Liver (tissue), 9 donors: ENCODE data around the gene TBC1D13. TPM values are rescaled to one million over a fixed set of nuclear protein-coding genes. Genes with fewer than 3 reads are reported as not detected.

Source experiments
- DNase-seq: peaks from one replicate; pipeline ENCODE4 v3.0.0-alpha.2; 2017; ENCODE audit warnings: low spot score
- H3K27ac ChIP-seq, 2 donors: one replicate each; pipeline ENCODE4 v1.7.0; 2013; ENCODE audit warnings: inconsistent platforms in 2 of 2, low read length in 2 of 2, control low read depth in 1 of 2, low read depth in 1 of 2, mild to moderate bottlenecking in 1 of 2
- H3K27me3 ChIP-seq, 4 donors: one replicate each; pipeline versions ENCODE4 v1.6.1 to v1.7.0; 2013; ENCODE audit warnings: low read length in 3 of 4, inconsistent platforms in 1 of 4, mild to moderate bottlenecking in 1 of 4, moderate library complexity in 1 of 4; ENCODE audit not compliant: control insufficient read depth in 4 of 4, insufficient read depth in 4 of 4
- H3K36me3 ChIP-seq, 4 donors: one replicate each; pipeline versions ENCODE4 v1.6.1 to v1.7.0; 2013; ENCODE audit warnings: low read length in 3 of 4, mild to moderate bottlenecking in 3 of 4, low read depth in 1 of 4, moderate library complexity in 1 of 4; ENCODE audit not compliant: control insufficient read depth in 4 of 4, insufficient read depth in 3 of 4
- H3K4me1 ChIP-seq, 4 donors: one replicate each; pipeline versions ENCODE4 v1.6.1 to v1.7.0; 2013; ENCODE audit warnings: low read length in 3 of 4, mild to moderate bottlenecking in 3 of 4, moderate library complexity in 1 of 4; ENCODE audit not compliant: control insufficient read depth in 4 of 4, insufficient read depth in 4 of 4
- H3K4me3 ChIP-seq, 3 donors: one replicate each; pipeline versions ENCODE4 v1.6.1 to v1.7.0; 2013; ENCODE audit warnings: low read length in 3 of 3, control low read depth in 1 of 3, low read depth in 1 of 3, mild to moderate bottlenecking in 1 of 3
- H3K9ac ChIP-seq, 2 donors: one replicate each; pipeline ENCODE4 v1.7.0; 2013; ENCODE audit warnings: low read length in 2 of 2, mild to moderate bottlenecking in 2 of 2, moderate library complexity in 2 of 2, control low read depth in 1 of 2, low read depth in 1 of 2
- H3K9me3 ChIP-seq, 4 donors: one replicate each; pipeline versions ENCODE4 v1.6.1 to v1.7.0; 2013; ENCODE audit warnings: low read length in 3 of 4; ENCODE audit not compliant: control insufficient read depth in 4 of 4
- EGR1 ChIP-seq, 2 donors: IDR thresholded peaks; 2 replicates each; pipeline ENCODE4 v1.6.1; 2016 to 2018; ENCODE audit warnings: antibody characterized with exemption in 2 of 2, low read depth in 2 of 2
- FOXA2 ChIP-seq: IDR thresholded peaks from 2 replicates; pipeline ENCODE4 v1.6.1; 2016; ENCODE audit warnings: antibody characterized with exemption
- GABPA ChIP-seq, 2 donors: IDR thresholded peaks in 1 of 2; conservative IDR thresholded peaks in 1 of 2; 2 replicates each; pipeline ENCODE4 v1.6.1; 2016; ENCODE audit warnings: antibody characterized with exemption in 2 of 2, mild to moderate bottlenecking in 1 of 2, moderate library complexity in 1 of 2
- HNF4G ChIP-seq: IDR thresholded peaks from 2 replicates; pipeline ENCODE4 v1.6.1; 2016; ENCODE audit warnings: antibody characterized with exemption
- MAX ChIP-seq: IDR thresholded peaks from 2 replicates; pipeline ENCODE4 v1.6.1; 2016; ENCODE audit warnings: antibody characterized with exemption
- RAD21 ChIP-seq, 2 donors: IDR thresholded peaks; 2 replicates each; pipeline ENCODE4 v1.6.1; 2016; ENCODE audit warnings: antibody characterized with exemption in 2 of 2, mild to moderate bottlenecking in 2 of 2
- REST ChIP-seq: IDR thresholded peaks from 2 replicates; pipeline ENCODE4 v1.6.1; 2016; ENCODE audit warnings: antibody characterized with exemption, mild to moderate bottlenecking
- SP1 ChIP-seq: IDR thresholded peaks from 2 replicates; pipeline ENCODE4 v1.6.1; 2018; ENCODE audit warnings: antibody characterized with exemption, mild to moderate bottlenecking
- TAF1 ChIP-seq: conservative IDR thresholded peaks from 2 replicates; pipeline ENCODE4 v1.6.1; 2016; ENCODE audit warnings: antibody characterized with exemption, mild to moderate bottlenecking
- YY1 ChIP-seq: IDR thresholded peaks from 2 replicates; pipeline ENCODE4 v1.6.1; 2016; ENCODE audit warnings: antibody characterized with exemption, mild to moderate bottlenecking
- WGBS: extraction: QIAGEN DNeasy Blood & Tissue Kit; methylation state at CpG from one replicate; pipeline ENCODE4 v1.1.7; 2013; 5-methylcytosine and 5-hydroxymethylcytosine counted together
- polyA plus RNA-seq, 2 donors: library from polyadenylated mRNA; stranded (reverse) in 1 of 2; unstranded in 1 of 2; fragments of 200-250 nt in 1 of 2; fragments of >200 nt in 1 of 2; fragmentation: Nextera tagmentation in 1 of 2; extraction: Ambion mirVana in 1 of 2; gene quantifications; one replicate each; pipeline versions ENCODE4 v1.2.1 to v1.2.3, GENCODE V29; 2013 to 2015
- total RNA-seq, 2 donors: library from RNA; depleted of rRNA; stranded (reverse); fragments of >200 nt; gene quantifications; one replicate each; pipeline ENCODE4 v1.2.3, GENCODE V29; 2014
- TF ChIP-seq, protein P1 (sequence below): IDR thresholded peaks from 2 replicates; pipeline ENCODE4 v1.6.1; 2016; ENCODE audit warnings: antibody characterized with exemption
- TF ChIP-seq, protein P2 (sequence below): IDR thresholded peaks from 2 replicates; pipeline ENCODE4 v1.6.1; 2016; ENCODE audit warnings: antibody characterized with exemption
- TF ChIP-seq, protein P3 (sequence below): fragments of 150-350 bp; IDR thresholded peaks from 2 replicates; pipeline ENCODE4 v1.5.1; 2017; ENCODE audit warnings: improper control_type of control experiment, low read depth, low read length; ENCODE audit not compliant: missing input control
- donor health status: healthy.
- donor health status: healthy.
- donor health status: healthy.
- donor health status: healthy.
- donor health status: healthy.

Gene TBC1D13
- total and polyA plus RNA-seq, 4 donors = 6.3 to 11.7 (median 8.0) TPM

GRCh38 chr9:128829477-128830251, 42.6 kb downstream of the TBC1D13 start, which contains the start of gene SPOUT1:
Gene SPOUT1 (minus strand): TSS chr9:128829794. CDS start chr9:128829780, 14 bp downstream.
- TF ChIP-seq FOXA2 (no peak), SP1 (peak; percentile 69), GABPA (IDR thresholded peaks at IDR 0.05 in 1 of 2, conservative IDR thresholded peaks at IDR 0.05 in 1 of 2) (peak in 1 of 2 donors; percentile 81), TAF1 (no peak), EGR1 (IDR thresholded peaks at IDR 0.05; ENCODE audit: low read depth in 2 of 2) (no peak), YY1 (peak; percentile 96), RAD21 (IDR thresholded peaks at IDR 0.05) (no peak), MAX (peak; percentile 83), REST (no peak)
- TF ChIP-seq, protein P1, sequence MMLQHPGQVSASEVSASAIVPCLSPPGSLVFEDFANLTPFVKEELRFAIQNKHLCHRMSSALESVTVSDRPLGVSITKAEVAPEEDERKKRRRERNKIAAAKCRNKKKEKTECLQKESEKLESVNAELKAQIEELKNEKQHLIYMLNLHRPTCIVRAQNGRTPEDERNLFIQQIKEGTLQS = no peak
- TF ChIP-seq, protein P2, sequence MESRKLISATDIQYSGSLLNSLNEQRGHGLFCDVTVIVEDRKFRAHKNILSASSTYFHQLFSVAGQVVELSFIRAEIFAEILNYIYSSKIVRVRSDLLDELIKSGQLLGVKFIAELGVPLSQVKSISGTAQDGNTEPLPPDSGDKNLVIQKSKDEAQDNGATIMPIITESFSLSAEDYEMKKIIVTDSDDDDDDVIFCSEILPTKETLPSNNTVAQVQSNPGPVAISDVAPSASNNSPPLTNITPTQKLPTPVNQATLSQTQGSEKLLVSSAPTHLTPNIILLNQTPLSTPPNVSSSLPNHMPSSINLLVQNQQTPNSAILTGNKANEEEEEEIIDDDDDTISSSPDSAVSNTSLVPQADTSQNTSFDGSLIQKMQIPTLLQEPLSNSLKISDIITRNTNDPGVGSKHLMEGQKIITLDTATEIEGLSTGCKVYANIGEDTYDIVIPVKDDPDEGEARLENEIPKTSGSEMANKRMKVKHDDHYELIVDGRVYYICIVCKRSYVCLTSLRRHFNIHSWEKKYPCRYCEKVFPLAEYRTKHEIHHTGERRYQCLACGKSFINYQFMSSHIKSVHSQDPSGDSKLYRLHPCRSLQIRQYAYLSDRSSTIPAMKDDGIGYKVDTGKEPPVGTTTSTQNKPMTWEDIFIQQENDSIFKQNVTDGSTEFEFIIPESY = no peak
- 1% methylated on average over 56 of the region's 56 CpGs for WGBS
- no peaks in the 10 kb centered on the region for H3K9me3 ChIP-seq
- peak within 1 kb of the TSS; percentile 62 to 65 for H3K27ac ChIP-seq
- H3K36me3 ChIP-seq = peaks cover 0 to 28% (median 10%) of the 10 kb centered on the region in 4 donors
- peak; percentile 97 for DNase-seq
- peak within 1 kb of the TSS; percentile 79 to 95 (median 91) for H3K4me3 ChIP-seq
- no peaks in the 10 kb centered on the region for H3K27me3 ChIP-seq
- H3K9ac ChIP-seq = peak within 1 kb of the TSS; percentile 29 to 45
- peaks cover 7 to 24% (median 14%) of the 10 kb centered on the region in 4 donors for H3K4me1 ChIP-seq

- WGBS = 96% methylated on average over 10 of the region's 10 CpGs
- H3K4me1 ChIP-seq = peaks cover 5 to 14% (median 8%) of the 10 kb centered on the region in 4 donors
- H3K36me3 ChIP-seq = peaks cover 0 to 13% (median 6%) of the 10 kb centered on the region in 4 donors
- DNase-seq = no peak
- H3K9ac ChIP-seq = no peak overlapping the region
- no peaks in the 10 kb centered on the region for H3K27me3 ChIP-seq
- no peak overlapping the region for H3K4me3 ChIP-seq
- H3K27ac ChIP-seq = no peak overlapping the region
- H3K9me3 ChIP-seq = no peaks in the 10 kb centered on the region
- TF ChIP-seq, protein P3, sequence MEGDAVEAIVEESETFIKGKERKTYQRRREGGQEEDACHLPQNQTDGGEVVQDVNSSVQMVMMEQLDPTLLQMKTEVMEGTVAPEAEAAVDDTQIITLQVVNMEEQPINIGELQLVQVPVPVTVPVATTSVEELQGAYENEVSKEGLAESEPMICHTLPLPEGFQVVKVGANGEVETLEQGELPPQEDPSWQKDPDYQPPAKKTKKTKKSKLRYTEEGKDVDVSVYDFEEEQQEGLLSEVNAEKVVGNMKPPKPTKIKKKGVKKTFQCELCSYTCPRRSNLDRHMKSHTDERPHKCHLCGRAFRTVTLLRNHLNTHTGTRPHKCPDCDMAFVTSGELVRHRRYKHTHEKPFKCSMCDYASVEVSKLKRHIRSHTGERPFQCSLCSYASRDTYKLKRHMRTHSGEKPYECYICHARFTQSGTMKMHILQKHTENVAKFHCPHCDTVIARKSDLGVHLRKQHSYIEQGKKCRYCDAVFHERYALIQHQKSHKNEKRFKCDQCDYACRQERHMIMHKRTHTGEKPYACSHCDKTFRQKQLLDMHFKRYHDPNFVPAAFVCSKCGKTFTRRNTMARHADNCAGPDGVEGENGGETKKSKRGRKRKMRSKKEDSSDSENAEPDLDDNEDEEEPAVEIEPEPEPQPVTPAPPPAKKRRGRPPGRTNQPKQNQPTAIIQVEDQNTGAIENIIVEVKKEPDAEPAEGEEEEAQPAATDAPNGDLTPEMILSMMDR = no peak
- TF ChIP-seq HNF4G = no peak
Measured at GRCh38 chr9:128833696-128834095, 46.6 kb downstream of the TBC1D13 start.
